ENCODE data around the gene ITPK1. TPM values are rescaled to one million over a fixed set of nuclear protein-coding genes. Genes with fewer than 3 reads are reported as not detected.

Gene ITPK1
- total RNA-seq, 1 experiment from 2014 or later = 25.9 TPM

DNA sequence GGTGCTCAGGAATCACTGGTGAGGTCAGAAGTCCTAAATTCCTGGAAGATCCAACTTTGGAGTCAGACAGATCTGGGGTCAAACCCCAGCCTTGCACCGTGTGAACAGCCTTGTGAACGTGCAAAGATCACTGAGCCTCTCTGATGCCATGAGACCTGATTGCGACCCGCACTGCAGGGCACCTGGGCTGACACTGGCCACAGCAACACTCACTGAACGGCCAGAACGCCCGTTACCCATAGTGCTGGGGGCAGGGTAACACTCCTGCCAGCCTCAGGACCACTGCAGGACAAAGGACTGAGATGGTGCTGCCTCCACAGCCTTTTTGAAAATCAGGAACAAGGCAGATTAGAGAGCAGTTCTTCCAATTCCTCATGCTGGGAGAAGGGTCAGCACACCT is 164.5 kb downstream of the ITPK1 start:
- Histone ChIP-seq H3K36me3 (ENCODE audit: control insufficient read depth, insufficient read depth, low read length) (no peaks in the 10 kb centered on the region), H3K9me3 (ENCODE audit: control insufficient read depth, insufficient read depth, low read depth, low read length) (no peaks in the 10 kb centered on the region), H3K27me3 (ENCODE audit: control insufficient read depth, insufficient read depth, low read length) (no peaks in the 10 kb centered on the region), H3K4me1 (ENCODE audit: control insufficient read depth, insufficient read depth, low read length) (no peaks in the 10 kb centered on the region), H3K4me3 (ENCODE audit: low read depth in 2 of 2, low read length in 2 of 2) (no peak overlapping the region), H3K27ac (ENCODE audit: low read length) (no peak overlapping the region)
- intact Hi-C loops (cut with micrococcal nuclease; ENCODE audit: unreplicated experiment) (loop anchor here (10.0 kb wide), 1 partner anchor 184 kb away; no protein-coding TSS in a partner anchor), in situ Hi-C loops (cut with HindIII; ENCODE audit: low pct_unique_long_range_greater_than_20kb, low sequenced_read_pairs) (no loop called here)
- DNase-seq (ENCODE audit: low read depth, low spot score) (no peak), ATAC-seq (no peak)
- BruUV-seq (replicated peaks) = no TSS peak
- ChIA-PET POLR2A (interaction anchor here (0.7 kb wide), 1 partner anchor 160 kb away, joined by 3 read pairs; no protein-coding TSS in a partner anchor), CTCF (interaction anchor here (1.0 kb wide), 1 partner anchor 181 kb away, joined by 6 read pairs; no protein-coding TSS in a partner anchor)
- TF ChIP-seq TCF7L2 (IDR thresholded peaks at IDR 0.05; ENCODE audit: low read depth, low read length) (no peak), POLR2AphosphoS5 (IDR thresholded peaks at IDR 0.05; ENCODE audit: low read depth, low read length) (no peak), SIN3A (IDR thresholded peaks at IDR 0.05; ENCODE audit: borderline replicate concordance, insufficient read depth, low read depth, low read length) (no peak)
- TF ChIP-seq, protein P1, sequence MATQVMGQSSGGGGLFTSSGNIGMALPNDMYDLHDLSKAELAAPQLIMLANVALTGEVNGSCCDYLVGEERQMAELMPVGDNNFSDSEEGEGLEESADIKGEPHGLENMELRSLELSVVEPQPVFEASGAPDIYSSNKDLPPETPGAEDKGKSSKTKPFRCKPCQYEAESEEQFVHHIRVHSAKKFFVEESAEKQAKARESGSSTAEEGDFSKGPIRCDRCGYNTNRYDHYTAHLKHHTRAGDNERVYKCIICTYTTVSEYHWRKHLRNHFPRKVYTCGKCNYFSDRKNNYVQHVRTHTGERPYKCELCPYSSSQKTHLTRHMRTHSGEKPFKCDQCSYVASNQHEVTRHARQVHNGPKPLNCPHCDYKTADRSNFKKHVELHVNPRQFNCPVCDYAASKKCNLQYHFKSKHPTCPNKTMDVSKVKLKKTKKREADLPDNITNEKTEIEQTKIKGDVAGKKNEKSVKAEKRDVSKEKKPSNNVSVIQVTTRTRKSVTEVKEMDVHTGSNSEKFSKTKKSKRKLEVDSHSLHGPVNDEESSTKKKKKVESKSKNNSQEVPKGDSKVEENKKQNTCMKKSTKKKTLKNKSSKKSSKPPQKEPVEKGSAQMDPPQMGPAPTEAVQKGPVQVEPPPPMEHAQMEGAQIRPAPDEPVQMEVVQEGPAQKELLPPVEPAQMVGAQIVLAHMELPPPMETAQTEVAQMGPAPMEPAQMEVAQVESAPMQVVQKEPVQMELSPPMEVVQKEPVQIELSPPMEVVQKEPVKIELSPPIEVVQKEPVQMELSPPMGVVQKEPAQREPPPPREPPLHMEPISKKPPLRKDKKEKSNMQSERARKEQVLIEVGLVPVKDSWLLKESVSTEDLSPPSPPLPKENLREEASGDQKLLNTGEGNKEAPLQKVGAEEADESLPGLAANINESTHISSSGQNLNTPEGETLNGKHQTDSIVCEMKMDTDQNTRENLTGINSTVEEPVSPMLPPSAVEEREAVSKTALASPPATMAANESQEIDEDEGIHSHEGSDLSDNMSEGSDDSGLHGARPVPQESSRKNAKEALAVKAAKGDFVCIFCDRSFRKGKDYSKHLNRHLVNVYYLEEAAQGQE (IDR thresholded peaks at IDR 0.05; ENCODE audit: insufficient read depth in 1 of 2, low read depth in 2 of 2, low read length in 1 of 2) = no peak
- TF ChIP-seq, protein P2, sequence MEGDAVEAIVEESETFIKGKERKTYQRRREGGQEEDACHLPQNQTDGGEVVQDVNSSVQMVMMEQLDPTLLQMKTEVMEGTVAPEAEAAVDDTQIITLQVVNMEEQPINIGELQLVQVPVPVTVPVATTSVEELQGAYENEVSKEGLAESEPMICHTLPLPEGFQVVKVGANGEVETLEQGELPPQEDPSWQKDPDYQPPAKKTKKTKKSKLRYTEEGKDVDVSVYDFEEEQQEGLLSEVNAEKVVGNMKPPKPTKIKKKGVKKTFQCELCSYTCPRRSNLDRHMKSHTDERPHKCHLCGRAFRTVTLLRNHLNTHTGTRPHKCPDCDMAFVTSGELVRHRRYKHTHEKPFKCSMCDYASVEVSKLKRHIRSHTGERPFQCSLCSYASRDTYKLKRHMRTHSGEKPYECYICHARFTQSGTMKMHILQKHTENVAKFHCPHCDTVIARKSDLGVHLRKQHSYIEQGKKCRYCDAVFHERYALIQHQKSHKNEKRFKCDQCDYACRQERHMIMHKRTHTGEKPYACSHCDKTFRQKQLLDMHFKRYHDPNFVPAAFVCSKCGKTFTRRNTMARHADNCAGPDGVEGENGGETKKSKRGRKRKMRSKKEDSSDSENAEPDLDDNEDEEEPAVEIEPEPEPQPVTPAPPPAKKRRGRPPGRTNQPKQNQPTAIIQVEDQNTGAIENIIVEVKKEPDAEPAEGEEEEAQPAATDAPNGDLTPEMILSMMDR (IDR thresholded peaks at IDR 0.05) = no peak

DNA sequence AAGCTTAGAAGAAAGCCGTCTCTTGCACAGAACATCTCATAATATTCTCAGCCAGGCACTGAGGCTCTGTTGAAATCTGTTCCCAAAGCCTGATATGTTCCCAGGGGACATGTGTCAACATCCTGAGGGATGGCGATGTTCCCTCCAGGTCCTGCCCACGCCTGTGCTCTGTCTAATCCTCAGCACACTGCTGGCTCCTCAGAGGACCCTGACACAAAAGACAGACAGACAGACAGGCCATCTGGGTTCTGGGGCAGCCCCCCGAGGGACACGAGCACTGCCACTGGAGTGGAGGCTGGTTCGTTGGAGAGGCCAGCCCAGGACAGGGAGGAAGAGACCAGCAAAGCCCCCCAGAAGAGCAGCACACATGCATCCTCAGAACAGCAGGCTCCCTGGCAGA is 165.0 kb downstream of the ITPK1 start:
- H3K9me3 ChIP-seq (ENCODE audit: control insufficient read depth, insufficient read depth, low read depth, low read length) = no peaks in the 10 kb centered on the region
- no TSS peak for BruUV-seq (replicated peaks)
- no peak overlapping the region for H3K4me3 ChIP-seq (ENCODE audit: low read depth in 2 of 2, low read length in 2 of 2)
- in situ Hi-C loops (cut with HindIII; ENCODE audit: low pct_unique_long_range_greater_than_20kb, low sequenced_read_pairs) = no loop called here
- ATAC-seq = no peak
- DNase-seq (ENCODE audit: low read depth, low spot score) = no peak
- TF ChIP-seq, protein P2 (IDR thresholded peaks at IDR 0.05) = no peak
- TF ChIP-seq SIN3A (IDR thresholded peaks at IDR 0.05; ENCODE audit: borderline replicate concordance, insufficient read depth, low read depth, low read length) (no peak), TCF7L2 (IDR thresholded peaks at IDR 0.05; ENCODE audit: low read depth, low read length) (no peak), POLR2AphosphoS5 (IDR thresholded peaks at IDR 0.05; ENCODE audit: low read depth, low read length) (no peak)
- TF ChIP-seq, protein P1 (IDR thresholded peaks at IDR 0.05; ENCODE audit: insufficient read depth in 1 of 2, low read depth in 2 of 2, low read length in 1 of 2) = no peak
- H3K36me3 ChIP-seq (ENCODE audit: control insufficient read depth, insufficient read depth, low read length) = no peaks in the 10 kb centered on the region
- no peaks in the 10 kb centered on the region for H3K27me3 ChIP-seq (ENCODE audit: control insufficient read depth, insufficient read depth, low read length)
- ChIA-PET POLR2A (no interaction called here), CTCF (no interaction called here)
- H3K27ac ChIP-seq (ENCODE audit: low read length) = no peak overlapping the region
- intact Hi-C loops (cut with micrococcal nuclease; ENCODE audit: unreplicated experiment) = loop anchor here (10.0 kb wide), 1 partner anchor 184 kb away; no protein-coding TSS in a partner anchor
- H3K4me1 ChIP-seq (ENCODE audit: control insufficient read depth, insufficient read depth, low read length) = no peaks in the 10 kb centered on the region

Data from Panc1 (cell line).